GM19397 (cell line): ENCODE data around the gene TRIM46.

Source experiments
- ATAC-seq: cut with Tn5 transposase; IDR thresholded peaks from one replicate; pipeline ENCODE4 v1.9.1; 2021; ENCODE audit warnings: mild to moderate bottlenecking, moderate library complexity; ENCODE audit not compliant: unreplicated experiment

The TRIM46 gene, protein sequence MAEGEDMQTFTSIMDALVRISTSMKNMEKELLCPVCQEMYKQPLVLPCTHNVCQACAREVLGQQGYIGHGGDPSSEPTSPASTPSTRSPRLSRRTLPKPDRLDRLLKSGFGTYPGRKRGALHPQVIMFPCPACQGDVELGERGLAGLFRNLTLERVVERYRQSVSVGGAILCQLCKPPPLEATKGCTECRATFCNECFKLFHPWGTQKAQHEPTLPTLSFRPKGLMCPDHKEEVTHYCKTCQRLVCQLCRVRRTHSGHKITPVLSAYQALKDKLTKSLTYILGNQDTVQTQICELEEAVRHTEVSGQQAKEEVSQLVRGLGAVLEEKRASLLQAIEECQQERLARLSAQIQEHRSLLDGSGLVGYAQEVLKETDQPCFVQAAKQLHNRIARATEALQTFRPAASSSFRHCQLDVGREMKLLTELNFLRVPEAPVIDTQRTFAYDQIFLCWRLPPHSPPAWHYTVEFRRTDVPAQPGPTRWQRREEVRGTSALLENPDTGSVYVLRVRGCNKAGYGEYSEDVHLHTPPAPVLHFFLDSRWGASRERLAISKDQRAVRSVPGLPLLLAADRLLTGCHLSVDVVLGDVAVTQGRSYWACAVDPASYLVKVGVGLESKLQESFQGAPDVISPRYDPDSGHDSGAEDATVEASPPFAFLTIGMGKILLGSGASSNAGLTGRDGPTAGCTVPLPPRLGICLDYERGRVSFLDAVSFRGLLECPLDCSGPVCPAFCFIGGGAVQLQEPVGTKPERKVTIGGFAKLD

DNA sequence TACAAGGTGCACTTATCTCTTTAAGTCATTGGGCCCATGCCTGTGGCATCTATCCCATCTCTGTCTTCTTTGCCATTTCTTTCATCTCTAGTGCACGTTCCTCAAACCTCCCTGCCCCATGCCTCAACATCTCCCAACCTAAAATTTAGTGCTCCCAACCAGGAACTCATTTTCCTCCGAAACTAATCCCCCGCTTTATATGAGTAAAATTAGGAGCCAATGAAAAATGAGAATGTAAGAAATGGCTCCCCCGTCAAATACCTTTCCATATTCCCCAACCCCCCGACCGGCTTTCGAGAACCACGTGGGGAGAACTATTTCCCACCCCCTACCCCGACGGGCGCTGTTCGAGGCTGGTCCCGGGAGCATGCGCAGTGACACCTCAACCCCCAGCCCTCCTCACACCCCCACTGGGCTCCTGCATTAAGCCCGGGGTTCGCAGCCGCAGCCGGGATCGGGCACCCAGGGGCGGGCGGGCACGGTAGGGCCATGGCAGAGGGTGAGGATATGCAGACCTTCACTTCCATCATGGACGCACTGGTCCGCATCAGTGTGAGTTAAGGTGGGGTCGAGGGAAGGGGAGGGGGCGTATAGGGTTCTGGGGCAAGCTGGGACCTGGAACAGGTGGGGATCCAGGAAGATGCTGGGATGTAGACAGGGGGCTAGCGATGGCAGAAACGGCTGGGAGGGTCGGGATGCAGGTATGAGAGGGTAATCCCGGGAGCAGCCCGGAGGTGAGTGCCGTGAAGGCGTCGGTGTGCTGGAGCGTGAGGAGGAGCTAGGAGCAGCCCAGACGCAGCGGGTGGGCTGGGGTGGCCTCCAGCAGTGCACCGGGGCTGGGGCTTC, at the start of gene TRIM46:
TSS of gene TRIM46 (plus strand) at position 372 of the 846 bp plus-strand sequence. CDS start at position 490, 118 bp downstream.
- ATAC-seq, result no peak

DNA sequence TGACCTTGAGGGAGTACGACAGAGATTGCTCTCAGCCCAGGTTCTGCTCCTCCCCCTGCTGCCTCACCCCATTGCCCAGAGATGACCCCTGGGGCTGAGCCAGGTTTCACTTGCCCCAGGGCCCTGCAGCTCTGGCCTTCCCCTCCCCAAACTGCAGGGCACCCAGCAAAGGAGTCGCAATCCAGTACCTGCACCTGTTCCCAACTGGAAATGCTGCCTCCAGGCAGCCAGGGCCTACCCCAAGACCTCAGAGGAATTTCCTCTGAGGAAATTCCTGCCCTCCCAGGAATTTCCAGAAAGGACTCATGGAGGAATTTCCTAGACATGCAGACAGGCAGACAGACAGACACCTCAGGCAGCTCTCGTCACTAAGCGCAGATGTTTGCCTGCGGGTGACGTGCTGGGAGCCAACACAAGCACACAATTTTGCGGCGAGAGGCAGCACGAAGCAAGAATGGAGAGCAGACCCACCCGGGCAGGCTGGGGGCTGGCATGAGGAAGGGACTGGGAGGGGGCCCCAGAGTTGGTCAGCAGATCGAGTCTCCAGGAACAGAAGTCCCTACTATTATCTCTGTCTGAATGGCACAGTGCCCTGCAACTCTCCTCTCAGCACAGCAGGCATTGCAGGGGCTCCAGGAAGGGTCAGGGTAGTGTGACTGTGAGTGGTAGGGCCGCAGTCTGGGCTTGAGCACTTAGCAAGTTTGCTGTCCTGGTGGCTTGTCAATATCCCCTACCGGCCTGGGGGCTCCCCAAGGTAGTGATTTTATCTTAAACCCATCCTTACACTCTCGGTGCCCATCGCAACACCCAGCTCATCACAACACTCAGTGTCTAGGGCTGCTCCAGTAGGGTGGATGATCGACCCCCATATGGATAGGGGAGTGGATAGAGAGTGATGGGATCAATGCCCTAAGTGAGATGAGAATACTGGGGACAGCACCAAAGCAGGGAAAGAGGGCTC, 48.9 kb upstream of the TRIM46 start:
- no peak for ATAC-seq

DNA sequence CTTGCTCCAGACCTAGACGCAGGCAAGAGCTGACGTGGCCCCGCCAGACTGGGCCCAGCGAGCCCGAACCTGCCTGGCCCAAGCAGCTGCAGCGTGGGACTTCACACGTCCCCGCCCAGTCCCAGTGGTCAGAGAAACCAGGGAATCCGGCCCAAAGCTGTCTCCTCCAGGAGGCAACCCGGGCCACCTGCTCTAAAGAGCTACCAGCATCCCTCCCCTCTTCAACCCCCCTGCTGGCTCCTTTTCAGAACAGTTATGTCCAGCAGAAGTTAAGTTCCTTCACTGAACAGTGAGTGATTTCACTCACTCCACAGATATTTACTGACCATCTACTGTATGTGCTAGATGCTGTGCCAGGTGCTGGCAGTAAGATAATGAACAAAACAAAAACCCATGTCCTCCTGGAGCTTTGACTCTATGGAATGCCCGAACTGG, 48.1 kb upstream of the TRIM46 start:
- ATAC-seq, result no peak

DNA sequence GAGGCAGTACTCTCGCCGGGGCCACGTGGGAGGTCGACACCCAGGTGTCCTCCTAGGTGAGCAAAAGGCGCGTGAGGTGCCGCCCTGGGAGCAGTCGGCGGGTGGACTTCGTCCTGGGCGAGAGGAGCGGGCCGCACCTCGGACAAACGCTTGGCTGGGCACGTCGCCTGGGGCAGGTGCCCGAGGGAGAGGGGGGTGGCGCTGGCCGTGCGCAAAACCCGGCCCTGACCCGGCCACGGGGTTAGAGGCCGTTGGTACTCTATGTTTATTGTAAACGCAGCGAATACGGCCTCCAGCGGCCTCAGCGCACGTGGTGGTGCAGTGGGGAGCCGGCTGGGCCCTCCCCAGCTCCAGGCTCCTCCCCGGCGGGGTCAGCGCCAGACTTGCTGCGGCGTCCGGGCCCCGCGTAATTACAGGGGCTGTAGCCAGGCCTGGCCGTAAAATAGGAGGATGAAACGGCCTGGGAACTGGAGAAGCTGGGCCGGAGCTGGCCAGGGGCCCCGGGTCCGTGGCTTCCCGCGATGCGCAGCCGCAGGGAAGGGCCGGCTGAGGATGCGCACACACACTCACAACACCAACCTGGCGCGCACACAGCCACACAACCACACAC, 47.6 kb upstream of the TRIM46 start:
- ATAC-seq, result no peak

DNA sequence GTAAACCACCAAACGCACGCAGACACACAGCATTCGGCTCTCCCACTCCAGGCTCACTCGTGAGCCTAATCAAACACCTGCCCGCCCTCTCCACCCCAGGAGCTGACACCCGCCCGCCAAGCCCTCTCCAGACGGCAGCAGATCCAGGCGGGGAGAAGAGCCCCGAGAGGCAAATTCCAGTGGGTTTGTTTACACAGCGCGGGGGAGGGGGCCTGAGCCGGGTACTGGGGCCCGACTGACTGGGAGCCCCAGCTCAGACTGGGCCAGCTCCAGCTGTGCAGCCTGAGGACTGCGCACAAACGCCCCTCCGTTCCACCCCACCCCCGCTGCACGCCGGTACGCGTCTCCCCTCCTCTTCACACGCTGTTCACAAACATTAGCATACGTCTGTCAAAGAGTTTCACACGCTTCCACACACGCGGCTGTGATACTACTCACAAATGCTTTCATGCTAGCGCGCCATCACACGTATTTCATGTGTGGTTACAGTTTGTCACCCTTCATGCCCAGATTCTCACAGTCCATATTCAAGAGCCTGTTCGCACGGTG, 47.0 kb upstream of the TRIM46 start:
- ATAC-seq, result no peak

DNA sequence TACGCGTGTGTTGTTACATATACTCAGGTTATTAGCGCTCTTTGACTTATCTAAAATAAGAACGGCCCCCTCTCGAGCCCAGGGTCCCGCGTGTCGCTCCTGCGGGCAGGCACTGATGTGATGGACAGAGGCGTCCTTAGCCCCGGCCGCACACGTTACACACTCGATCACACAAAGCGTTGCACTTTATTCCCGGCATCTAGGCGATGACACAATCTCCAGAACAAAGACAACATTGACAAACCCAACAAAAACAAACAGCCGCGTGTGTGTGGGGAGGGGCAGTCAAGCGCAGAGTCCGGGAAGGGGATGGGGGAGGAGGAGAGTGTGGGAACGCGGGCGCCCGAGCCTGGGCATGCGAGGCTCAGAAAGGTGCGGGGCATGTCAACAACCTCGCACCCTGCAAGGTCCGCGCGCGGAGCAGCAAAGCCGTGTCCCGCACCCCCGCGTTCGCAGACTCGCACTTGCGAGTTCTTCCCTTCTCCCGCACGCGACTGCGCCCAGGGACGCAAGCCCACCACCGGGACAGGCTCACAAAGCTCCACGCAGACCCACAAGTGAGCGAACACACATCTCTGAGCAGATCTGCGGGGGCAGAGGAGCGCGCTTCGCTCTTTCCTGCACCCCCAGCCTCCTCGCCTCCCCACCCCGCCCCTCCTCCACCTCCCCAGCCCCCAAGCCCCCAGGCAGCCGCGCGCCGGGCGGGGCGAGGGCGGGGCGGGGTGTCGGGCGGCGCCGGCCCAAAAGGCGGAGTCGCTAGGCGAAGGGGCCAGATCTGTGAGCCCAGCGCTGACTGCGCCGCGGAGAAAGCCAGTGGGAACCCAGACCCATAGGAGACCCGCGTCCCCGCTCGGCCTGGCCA, 46.3 kb upstream of the TRIM46 start, which contains the start of gene EFNA1:
TSS of gene EFNA1 (plus strand) at position 772 of the 862 bp plus-strand sequence. CDS start 102 bp downstream, outside the sequence.
- no peak for ATAC-seq

DNA sequence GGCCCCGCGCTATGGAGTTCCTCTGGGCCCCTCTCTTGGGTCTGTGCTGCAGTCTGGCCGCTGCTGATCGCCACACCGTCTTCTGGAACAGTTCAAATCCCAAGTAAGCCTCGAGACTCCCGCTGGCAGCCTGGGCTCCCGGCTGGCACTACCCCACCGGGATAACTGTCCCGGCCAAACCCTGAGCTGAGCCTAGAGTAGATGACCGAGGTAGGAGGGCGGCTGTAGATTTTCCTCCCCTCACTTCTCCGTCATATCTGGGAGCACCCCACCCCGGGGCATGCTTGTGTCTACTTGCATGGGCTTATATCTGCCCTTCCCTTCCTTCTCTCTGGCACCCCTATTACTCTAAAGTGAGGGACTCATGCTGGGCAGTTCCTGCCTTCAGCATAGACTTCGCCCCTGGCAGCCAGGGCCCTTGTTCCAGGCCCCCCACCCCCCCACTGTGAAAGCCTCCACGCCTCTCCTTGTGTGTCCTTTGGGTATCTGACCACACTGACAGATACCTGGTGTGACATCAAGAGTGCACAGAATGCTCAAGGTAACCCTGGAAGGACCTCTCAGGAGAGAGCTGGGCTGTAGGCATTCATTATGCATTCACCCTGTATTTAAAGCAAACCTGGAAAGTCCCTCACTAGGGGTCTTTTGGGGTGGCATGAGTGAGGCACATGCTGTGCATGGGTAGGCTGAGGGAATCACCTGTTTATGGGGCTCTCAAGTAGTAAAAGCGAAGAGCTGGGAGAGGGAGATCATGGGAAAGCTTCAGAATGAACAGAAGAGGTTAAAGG, 45.5 kb upstream of the TRIM46 start:
- no peak for ATAC-seq

DNA sequence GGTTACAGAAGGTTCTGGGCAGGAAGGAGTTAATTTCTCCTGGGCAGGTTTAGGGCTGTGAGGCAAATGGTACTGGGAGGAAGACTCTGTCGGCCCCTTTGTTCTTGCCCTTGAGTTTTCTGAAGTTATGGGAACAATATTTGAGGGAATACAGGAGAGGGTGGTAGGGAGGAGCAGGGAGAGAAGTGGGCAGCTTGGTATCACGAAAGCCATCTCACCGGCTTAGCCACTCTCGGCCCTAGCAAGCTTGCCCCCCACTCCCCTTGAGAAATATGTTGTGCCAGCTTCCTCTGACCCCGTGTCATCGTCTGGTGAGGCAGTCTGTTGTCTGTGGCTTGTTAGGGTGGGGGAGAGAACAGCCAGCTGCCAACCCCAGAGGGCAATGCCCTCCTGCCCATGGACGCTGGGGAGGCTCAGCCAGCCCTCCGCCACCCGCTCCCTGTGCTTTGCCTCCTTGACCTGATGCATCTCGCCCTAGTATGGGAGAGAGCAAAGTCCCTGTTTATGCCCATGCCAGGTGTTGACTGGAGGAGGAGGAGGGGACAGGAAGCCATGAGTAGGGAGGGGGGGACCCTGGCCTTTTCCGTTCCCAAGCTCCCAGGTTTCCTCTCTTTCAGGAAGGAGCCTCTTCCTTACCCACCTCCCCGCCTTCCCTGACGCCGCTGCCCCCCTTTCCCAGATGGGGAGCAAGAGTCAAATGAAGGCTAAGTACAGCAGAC, 44.7 kb upstream of the TRIM46 start:
- ATAC-seq, result no peak

DNA sequence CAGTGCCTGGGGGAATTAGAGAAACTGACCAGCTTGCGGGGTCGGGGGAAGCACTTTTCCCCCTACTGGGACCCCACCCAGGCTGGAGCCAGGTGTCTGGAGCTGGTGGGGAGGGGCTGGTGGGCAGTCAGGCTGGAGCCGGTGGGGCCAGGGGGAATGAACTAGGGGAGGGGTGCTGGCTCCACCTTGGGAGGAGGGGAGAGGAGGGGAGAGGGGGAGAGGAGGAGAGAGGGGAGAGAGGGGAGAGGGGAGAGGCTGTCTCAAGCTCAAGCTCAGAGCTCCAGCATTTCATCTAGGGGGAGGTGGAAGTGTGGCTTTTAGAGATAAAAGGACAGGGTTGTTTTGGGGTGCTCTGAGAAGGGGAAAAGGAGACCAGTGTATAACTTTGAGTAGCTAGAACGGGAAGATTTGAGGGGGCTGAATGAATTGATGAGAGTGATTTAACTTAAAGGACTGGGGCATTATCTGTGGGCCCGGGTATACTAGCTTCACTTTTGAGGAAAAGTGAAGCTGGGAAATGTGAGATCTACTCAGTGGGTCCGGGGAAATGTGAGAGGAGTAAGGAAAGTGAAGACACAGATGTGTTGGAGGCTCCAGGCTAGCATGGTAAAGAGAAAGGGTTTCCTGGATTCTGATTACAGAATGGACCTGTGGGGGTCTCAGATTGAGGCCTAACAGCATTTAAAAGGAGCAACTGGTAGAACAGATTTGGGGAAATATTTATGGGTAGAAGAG, 43.2 kb upstream of the TRIM46 start:
- no peak for ATAC-seq

DNA sequence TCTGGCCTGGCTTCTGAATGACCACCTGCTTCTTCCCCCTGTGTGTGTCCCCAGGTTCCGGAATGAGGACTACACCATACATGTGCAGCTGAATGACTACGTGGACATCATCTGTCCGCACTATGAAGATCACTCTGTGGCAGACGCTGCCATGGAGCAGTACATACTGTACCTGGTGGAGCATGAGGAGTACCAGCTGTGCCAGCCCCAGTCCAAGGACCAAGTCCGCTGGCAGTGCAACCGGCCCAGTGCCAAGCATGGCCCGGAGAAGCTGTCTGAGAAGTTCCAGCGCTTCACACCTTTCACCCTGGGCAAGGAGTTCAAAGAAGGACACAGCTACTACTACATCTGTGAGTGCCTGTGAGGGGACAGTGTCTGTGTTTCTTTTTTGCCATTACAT, 42.4 kb upstream of the TRIM46 start:
- ATAC-seq, result no peak

DNA sequence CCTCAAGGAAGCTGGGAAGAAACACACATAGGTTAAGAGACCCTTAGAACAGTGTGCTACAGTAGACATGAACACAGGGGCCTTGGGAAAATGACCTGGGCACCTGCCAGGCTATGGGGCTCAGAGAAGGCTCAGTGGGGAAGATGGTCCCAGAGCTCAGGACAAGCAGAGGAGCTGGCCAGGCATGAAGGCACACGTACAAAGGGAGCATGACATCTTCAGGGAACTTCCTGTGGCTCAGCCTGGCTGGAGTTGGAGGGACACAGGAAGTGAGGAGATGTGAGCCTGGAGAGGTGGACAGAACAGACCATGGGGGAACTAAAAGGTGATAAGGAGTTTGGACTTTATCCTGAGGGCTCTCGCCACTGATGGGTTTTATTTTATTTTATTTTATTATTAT, 41.8 kb upstream of the TRIM46 start:
- no peak for ATAC-seq

DNA sequence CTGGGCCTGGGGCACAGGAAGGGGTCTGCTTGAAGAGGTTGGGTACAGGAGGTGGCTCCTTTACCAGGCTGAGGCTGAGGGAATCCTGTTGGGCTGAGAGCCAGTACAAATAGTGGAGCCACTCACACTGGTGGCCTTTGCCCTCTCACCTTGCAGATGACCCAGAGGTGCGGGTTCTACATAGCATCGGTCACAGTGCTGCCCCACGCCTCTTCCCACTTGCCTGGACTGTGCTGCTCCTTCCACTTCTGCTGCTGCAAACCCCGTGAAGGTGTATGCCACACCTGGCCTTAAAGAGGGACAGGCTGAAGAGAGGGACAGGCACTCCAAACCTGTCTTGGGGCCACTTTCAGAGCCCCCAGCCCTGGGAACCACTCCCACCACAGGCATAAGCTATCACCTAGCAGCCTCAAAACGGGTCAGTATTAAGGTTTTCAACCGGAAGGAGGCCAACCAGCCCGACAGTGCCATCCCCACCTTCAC, 39.8 kb upstream of the TRIM46 start:
- ATAC-seq, result no peak

DNA sequence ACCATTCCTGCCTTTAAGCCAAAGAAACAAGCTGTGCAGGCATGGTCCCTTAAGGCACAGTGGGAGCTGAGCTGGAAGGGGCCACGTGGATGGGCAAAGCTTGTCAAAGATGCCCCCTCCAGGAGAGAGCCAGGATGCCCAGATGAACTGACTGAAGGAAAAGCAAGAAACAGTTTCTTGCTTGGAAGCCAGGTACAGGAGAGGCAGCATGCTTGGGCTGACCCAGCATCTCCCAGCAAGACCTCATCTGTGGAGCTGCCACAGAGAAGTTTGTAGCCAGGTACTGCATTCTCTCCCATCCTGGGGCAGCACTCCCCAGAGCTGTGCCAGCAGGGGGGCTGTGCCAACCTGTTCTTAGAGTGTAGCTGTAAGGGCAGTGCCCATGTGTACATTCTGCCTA, 39.3 kb upstream of the TRIM46 start:
- ATAC-seq, result no peak

DNA sequence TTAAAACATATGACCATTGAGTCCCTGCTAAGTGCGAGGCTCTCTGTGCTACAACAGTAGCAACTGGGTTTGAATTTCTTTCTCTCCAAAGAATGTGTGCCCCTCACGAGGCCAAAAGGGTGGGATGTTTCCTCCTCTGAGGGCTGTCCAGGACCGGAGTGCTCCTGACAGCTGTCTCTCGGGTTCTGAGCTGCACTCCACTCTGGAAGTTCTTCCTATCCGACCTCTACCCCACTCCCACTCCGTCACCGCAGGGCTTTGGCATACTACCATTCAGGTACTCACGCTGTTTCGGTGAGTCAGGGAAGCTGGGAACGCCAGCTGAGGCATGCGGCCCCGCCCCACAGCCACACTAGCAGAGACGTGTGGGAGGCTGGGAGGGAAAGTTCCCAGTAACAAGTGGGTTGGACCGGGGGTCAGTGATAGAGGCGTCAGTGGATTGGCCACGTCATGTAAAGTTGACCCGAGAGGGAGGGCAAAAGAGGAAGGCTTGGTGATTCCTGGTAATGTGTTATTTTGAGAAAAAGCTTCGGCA, 38.7 kb upstream of the TRIM46 start:
- ATAC-seq, result no peak

DNA sequence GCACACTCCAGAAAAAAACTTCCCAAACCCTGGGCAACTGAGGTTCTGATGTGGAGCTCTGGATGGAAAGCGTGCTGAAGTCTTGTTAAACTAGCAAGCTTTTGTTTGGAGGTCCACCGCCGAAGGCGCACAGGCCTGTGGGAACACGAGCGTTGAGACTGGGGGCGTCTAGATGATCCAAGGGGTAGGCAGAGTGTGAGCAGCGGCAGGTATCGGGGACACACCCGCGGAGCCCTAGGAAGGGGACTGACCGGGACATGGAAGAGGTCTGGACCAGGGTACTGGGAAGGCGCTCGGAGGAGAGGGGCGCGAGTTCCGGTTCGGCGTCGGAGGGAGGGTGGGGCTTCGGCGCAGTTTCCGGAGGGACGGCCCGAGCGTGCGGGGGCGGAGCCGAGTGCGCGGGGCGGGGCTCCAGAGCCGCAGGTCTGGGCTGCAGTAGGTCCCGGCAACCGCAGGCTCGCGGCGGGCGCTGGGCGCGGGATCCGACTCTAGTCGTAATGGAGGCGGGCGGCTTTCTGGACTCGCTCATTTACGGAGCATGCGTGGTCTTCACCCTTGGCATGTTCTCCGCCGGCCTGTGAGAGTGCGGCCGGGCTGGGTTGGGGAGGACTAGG, 38.1 kb upstream of the TRIM46 start, which contains the start of gene SLC50A1:
TSS of gene SLC50A1 (plus strand) at position 438 of the 614 bp plus-strand sequence. CDS start at position 498, 60 bp downstream.
- ATAC-seq, result peak; percentile 73
